ENCODE measurements around the gene SREK1IP1.

The SREK1IP1 gene

GRCh38 chr5:64806537-64806936 lies 38.0 kb upstream of the SREK1IP1 start:
- Histone ChIP-seq H2BK5ac (ENCODE audit: low read length) (no peak overlapping the region), H4K5ac (ENCODE audit: low read length) (no peak overlapping the region), H3K36me3 (ENCODE audit: control insufficient read depth, insufficient read depth, low read length) (no peaks in the 10 kb centered on the region), H3K4me1 (ENCODE audit: control insufficient read depth, low read depth, low read length) (no peaks in the 10 kb centered on the region), H3K27me3 (ENCODE audit: insufficient read depth, low read length, poor library complexity) (no peaks in the 10 kb centered on the region), H3K56ac (ENCODE audit: low read length) (no peak overlapping the region), H2AK5ac (ENCODE audit: low read length) (no peak overlapping the region), H3K4ac (ENCODE audit: low read depth, low read length) (no peak overlapping the region), H3K23ac (ENCODE audit: low read length) (no peak overlapping the region), H3K79me1 (ENCODE audit: low read length) (no peaks in the 10 kb centered on the region), H3K79me2 (ENCODE audit: control insufficient read depth, insufficient read depth, low read length) (no peaks in the 10 kb centered on the region), H3K9ac (ENCODE audit: low read length) (no peak overlapping the region), H3K27ac (ENCODE audit: low read depth, low read length) (no peak overlapping the region), H3K4me2 (ENCODE audit: low read length) (no peak overlapping the region), H3K4me3 (ENCODE audit: low read length) (no peak overlapping the region), H3K18ac (ENCODE audit: low read length) (no peak overlapping the region), H2BK120ac (ENCODE audit: low read depth, low read length) (no peak overlapping the region), H4K8ac (ENCODE audit: low read depth, low read length) (no peak overlapping the region), H2BK15ac (replicated peaks; ENCODE audit: low read depth) (no peak overlapping the region)
- WGBS (ENCODE audit: extremely low coverage, insufficient coverage, low lambda C conversion rate) = no CpG with 5 or more reads among the region's 2 CpGs
- no peak for DNase-seq

- Histone ChIP-seq H3K79me1 (ENCODE audit: low read length) (no peaks in the 10 kb centered on the region), H2BK5ac (ENCODE audit: low read length) (no peak overlapping the region), H3K36me3 (ENCODE audit: control insufficient read depth, insufficient read depth, low read length) (no peaks in the 10 kb centered on the region), H3K27me3 (ENCODE audit: insufficient read depth, low read length, poor library complexity) (no peaks in the 10 kb centered on the region), H3K9ac (ENCODE audit: low read length) (no peak overlapping the region), H3K79me2 (ENCODE audit: control insufficient read depth, insufficient read depth, low read length) (no peaks in the 10 kb centered on the region), H3K4me1 (ENCODE audit: control insufficient read depth, low read depth, low read length) (no peaks in the 10 kb centered on the region), H3K4me3 (ENCODE audit: low read length) (no peak overlapping the region), H4K5ac (ENCODE audit: low read length) (no peak overlapping the region), H2BK15ac (replicated peaks; ENCODE audit: low read depth) (no peak overlapping the region), H2BK120ac (ENCODE audit: low read depth, low read length) (no peak overlapping the region), H3K4me2 (ENCODE audit: low read length) (no peak overlapping the region), H3K27ac (ENCODE audit: low read depth, low read length) (no peak overlapping the region), H3K18ac (ENCODE audit: low read length) (no peak overlapping the region), H4K8ac (ENCODE audit: low read depth, low read length) (no peak overlapping the region), H2AK5ac (ENCODE audit: low read length) (no peak overlapping the region), H3K23ac (ENCODE audit: low read length) (no peak overlapping the region), H3K56ac (ENCODE audit: low read length) (no peak overlapping the region), H3K4ac (ENCODE audit: low read depth, low read length) (no peak overlapping the region)
- WGBS (ENCODE audit: extremely low coverage, insufficient coverage, low lambda C conversion rate) = no CpG with 5 or more reads among the region's 2 CpGs
- DNase-seq = no peak
These were observed 32.4 kb upstream of the SREK1IP1 start for GRCh38 chr5:64800926-64801325.

- Histone ChIP-seq H3K18ac (ENCODE audit: low read length) (no peak overlapping the region), H3K4me2 (ENCODE audit: low read length) (no peak overlapping the region), H3K4me1 (ENCODE audit: control insufficient read depth, low read depth, low read length) (no peaks in the 10 kb centered on the region), H4K8ac (ENCODE audit: low read depth, low read length) (no peak overlapping the region), H2AK5ac (ENCODE audit: low read length) (no peak overlapping the region), H3K4me3 (ENCODE audit: low read length) (no peak overlapping the region), H3K23ac (ENCODE audit: low read length) (no peak overlapping the region), H3K36me3 (ENCODE audit: control insufficient read depth, insufficient read depth, low read length) (no peaks in the 10 kb centered on the region), H3K27me3 (ENCODE audit: insufficient read depth, low read length, poor library complexity) (no peaks in the 10 kb centered on the region), H3K4ac (ENCODE audit: low read depth, low read length) (no peak overlapping the region), H3K9ac (ENCODE audit: low read length) (no peak overlapping the region), H3K79me2 (ENCODE audit: control insufficient read depth, insufficient read depth, low read length) (no peaks in the 10 kb centered on the region), H2BK15ac (replicated peaks; ENCODE audit: low read depth) (no peak overlapping the region), H2BK120ac (ENCODE audit: low read depth, low read length) (no peak overlapping the region), H3K56ac (ENCODE audit: low read length) (no peak overlapping the region), H3K27ac (ENCODE audit: low read depth, low read length) (no peak overlapping the region), H3K79me1 (ENCODE audit: low read length) (no peaks in the 10 kb centered on the region), H2BK5ac (ENCODE audit: low read length) (no peak overlapping the region), H4K5ac (ENCODE audit: low read length) (no peak overlapping the region)
- DNase-seq = no peak
These were observed 27.8 kb upstream of the SREK1IP1 start for GRCh38 chr5:64796301-64796700.

- Histone ChIP-seq H3K9ac (ENCODE audit: low read length) (no peak overlapping the region), H3K18ac (ENCODE audit: low read length) (no peak overlapping the region), H2BK120ac (ENCODE audit: low read depth, low read length) (no peak overlapping the region), H3K23ac (ENCODE audit: low read length) (no peak overlapping the region), H3K56ac (ENCODE audit: low read length) (no peak overlapping the region), H3K79me2 (ENCODE audit: control insufficient read depth, insufficient read depth, low read length) (no peaks in the 10 kb centered on the region), H3K36me3 (ENCODE audit: control insufficient read depth, insufficient read depth, low read length) (no peaks in the 10 kb centered on the region), H3K4me2 (ENCODE audit: low read length) (no peak overlapping the region), H4K5ac (ENCODE audit: low read length) (no peak overlapping the region), H2BK5ac (ENCODE audit: low read length) (no peak overlapping the region), H3K27me3 (ENCODE audit: insufficient read depth, low read length, poor library complexity) (no peaks in the 10 kb centered on the region), H3K4ac (ENCODE audit: low read depth, low read length) (no peak overlapping the region), H3K4me3 (ENCODE audit: low read length) (no peak overlapping the region), H2BK15ac (replicated peaks; ENCODE audit: low read depth) (no peak overlapping the region), H4K8ac (ENCODE audit: low read depth, low read length) (no peak overlapping the region), H3K27ac (ENCODE audit: low read depth, low read length) (no peak overlapping the region), H2AK5ac (ENCODE audit: low read length) (no peak overlapping the region), H3K4me1 (ENCODE audit: control insufficient read depth, low read depth, low read length) (no peaks in the 10 kb centered on the region), H3K79me1 (ENCODE audit: low read length) (no peaks in the 10 kb centered on the region)
- no CpG with 5 or more reads among the region's 3 CpGs for WGBS (ENCODE audit: extremely low coverage, insufficient coverage, low lambda C conversion rate)
- DNase-seq = no peak
These were observed 25.7 kb upstream of the SREK1IP1 start for GRCh38 chr5:64794053-64794770.

GRCh38 chr5:64792469-64792868 lies 24.0 kb upstream of the SREK1IP1 start:
- Histone ChIP-seq H3K4ac (ENCODE audit: low read depth, low read length) (no peak overlapping the region), H2BK5ac (ENCODE audit: low read length) (no peak overlapping the region), H4K8ac (ENCODE audit: low read depth, low read length) (no peak overlapping the region), H2AK5ac (ENCODE audit: low read length) (no peak overlapping the region), H3K18ac (ENCODE audit: low read length) (no peak overlapping the region), H3K56ac (ENCODE audit: low read length) (no peak overlapping the region), H3K9ac (ENCODE audit: low read length) (no peak overlapping the region), H3K4me1 (ENCODE audit: control insufficient read depth, low read depth, low read length) (no peaks in the 10 kb centered on the region), H3K79me2 (ENCODE audit: control insufficient read depth, insufficient read depth, low read length) (no peaks in the 10 kb centered on the region), H3K4me2 (ENCODE audit: low read length) (no peak overlapping the region), H3K27me3 (ENCODE audit: insufficient read depth, low read length, poor library complexity) (no peaks in the 10 kb centered on the region), H2BK15ac (replicated peaks; ENCODE audit: low read depth) (no peak overlapping the region), H3K79me1 (ENCODE audit: low read length) (no peaks in the 10 kb centered on the region), H3K27ac (ENCODE audit: low read depth, low read length) (no peak overlapping the region), H3K4me3 (ENCODE audit: low read length) (no peak overlapping the region), H2BK120ac (ENCODE audit: low read depth, low read length) (no peak overlapping the region), H3K23ac (ENCODE audit: low read length) (no peak overlapping the region), H3K36me3 (ENCODE audit: control insufficient read depth, insufficient read depth, low read length) (no peaks in the 10 kb centered on the region), H4K5ac (ENCODE audit: low read length) (no peak overlapping the region)
- DNase-seq = no peak

GRCh38 chr5:64790210-64790609 lies 21.7 kb upstream of the SREK1IP1 start:
- no peak overlapping the region for H3K23ac ChIP-seq (ENCODE audit: low read length)
- WGBS (ENCODE audit: extremely low coverage, insufficient coverage, low lambda C conversion rate) = 100% methylated on average over 1 of the region's 1 CpG
- H3K4me2 ChIP-seq (ENCODE audit: low read length) = no peak overlapping the region
- H3K27ac ChIP-seq (ENCODE audit: low read depth, low read length) = no peak overlapping the region
- no peak overlapping the region for H2BK15ac ChIP-seq (replicated peaks; ENCODE audit: low read depth)
- H4K5ac ChIP-seq (ENCODE audit: low read length) = no peak overlapping the region
- H4K8ac ChIP-seq (ENCODE audit: low read depth, low read length) = no peak overlapping the region
- H3K9ac ChIP-seq (ENCODE audit: low read length) = no peak overlapping the region
- no peak overlapping the region for H2AK5ac ChIP-seq (ENCODE audit: low read length)
- no peaks in the 10 kb centered on the region for H3K36me3 ChIP-seq (ENCODE audit: control insufficient read depth, insufficient read depth, low read length)
- no peaks in the 10 kb centered on the region for H3K27me3 ChIP-seq (ENCODE audit: insufficient read depth, low read length, poor library complexity)
- no peaks in the 10 kb centered on the region for H3K79me1 ChIP-seq (ENCODE audit: low read length)
- no peaks in the 10 kb centered on the region for H3K4me1 ChIP-seq (ENCODE audit: control insufficient read depth, low read depth, low read length)
- no peak overlapping the region for H3K4ac ChIP-seq (ENCODE audit: low read depth, low read length)
- no peak overlapping the region for H3K4me3 ChIP-seq (ENCODE audit: low read length)
- H2BK120ac ChIP-seq (ENCODE audit: low read depth, low read length) = no peak overlapping the region
- DNase-seq = no peak
- H3K79me2 ChIP-seq (ENCODE audit: control insufficient read depth, insufficient read depth, low read length) = no peaks in the 10 kb centered on the region
- H3K18ac ChIP-seq (ENCODE audit: low read length) = no peak overlapping the region
- no peak overlapping the region for H2BK5ac ChIP-seq (ENCODE audit: low read length)
- H3K56ac ChIP-seq (ENCODE audit: low read length) = no peak overlapping the region

Data from mesendoderm (in vitro differentiated cells).